Tibial nerve (tissue), 4 donors: Measurements from ENCODE around the gene TMEM269.

Experiments
- CTCF ChIP-seq, 5 experiments: fragments of 200-600 bp in 3 of 5; fragments of 450-650 bp in 2 of 5; sonication (generic) in 3 of 5; IDR thresholded peaks; one replicate each; pipeline ENCODE4 v1.5.1; 2016 to 2019; ENCODE audit warnings: antibody characterized with exemption in 5 of 5, mild to moderate bottlenecking in 3 of 5, moderate library complexity in 2 of 5
- EP300 ChIP-seq, 2 donors: sonication (generic); formaldehyde crosslinking; IDR thresholded peaks; one replicate each; pipeline ENCODE4 v1.6.1; 2017; ENCODE audit warnings: antibody characterized with exemption in 2 of 2, mild to moderate bottlenecking in 1 of 2
- POLR2A ChIP-seq, 2 donors: fragments of 450-650 bp; IDR thresholded peaks; one replicate each; pipeline ENCODE4 v1.6.1; 2017; ENCODE audit warnings: antibody characterized with exemption in 2 of 2, mild to moderate bottlenecking in 2 of 2, moderate library complexity in 2 of 2

GRCh38 chr1:42815941-42816584 lies 31.3 kb downstream of the TMEM269 start:
- TF ChIP-seq CTCF (IDR thresholded peaks at IDR 0.05), result no peak
- no peak for TF ChIP-seq POLR2A (IDR thresholded peaks at IDR 0.05)
- no peak for TF ChIP-seq EP300 (IDR thresholded peaks at IDR 0.05)
